GM08714 (cell line): ENCODE data around the gene RAE1.

Experiments
- H3K4me3 ChIP-seq: fragments of 200-500 bp; sonication (Bioruptor generic); 2 replicates; pipeline ENCODE4 v1.5.1; 2014; ENCODE audit warnings: mild to moderate bottlenecking, low read length, inconsistent platforms
- ZNF274 ChIP-seq: IDR thresholded peaks from 2 replicates; pipeline ENCODE4 v1.6.1; 2012; ENCODE audit warnings: mild to moderate bottlenecking, low read depth, low read length

Gene RAE1

DNA sequence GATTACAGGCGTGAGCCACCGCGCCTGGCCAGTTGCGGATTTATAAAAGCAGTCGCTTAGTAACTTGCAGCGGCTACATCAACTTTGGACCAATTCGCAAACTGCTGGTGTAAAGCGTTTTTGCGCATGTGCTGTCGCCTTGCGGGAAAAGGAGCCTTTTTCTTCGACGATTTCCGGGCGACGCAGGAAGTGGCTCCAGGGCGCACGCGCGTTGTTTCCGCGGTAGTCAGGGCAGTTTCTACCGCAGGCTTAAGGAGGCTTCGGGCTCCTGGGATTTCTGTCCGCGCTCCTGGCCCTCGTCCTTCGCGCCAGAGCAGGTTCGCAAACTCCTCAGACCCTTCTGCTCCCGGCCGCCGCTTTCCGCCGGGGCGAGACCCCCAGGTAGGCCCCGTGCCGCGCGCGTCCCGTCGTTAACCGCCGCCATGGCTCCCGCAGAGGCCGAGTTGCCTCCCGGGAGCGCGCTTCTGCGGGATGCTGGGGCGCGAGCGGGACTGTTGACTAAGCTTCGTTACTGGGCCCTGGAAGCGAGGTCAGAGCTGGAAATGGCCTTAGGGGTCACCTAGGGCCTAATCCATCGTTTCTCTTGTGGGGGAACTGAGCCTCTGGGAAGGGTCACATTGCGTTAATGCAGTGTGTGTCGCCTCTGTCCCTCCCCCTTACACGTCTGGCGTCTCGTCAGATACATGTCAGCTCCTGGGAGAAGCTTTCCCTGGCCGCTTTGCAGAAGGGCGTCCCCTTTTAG is at the start of gene RAE1:
Gene RAE1, plus strand, starts transcription at position 214 of the 742 bp plus-strand sequence. CDS start 2,784 bp downstream, outside the sequence.
- peak within 1 kb of the TSS; percentile 89 for H3K4me3 ChIP-seq
- no peak for TF ChIP-seq ZNF274

DNA sequence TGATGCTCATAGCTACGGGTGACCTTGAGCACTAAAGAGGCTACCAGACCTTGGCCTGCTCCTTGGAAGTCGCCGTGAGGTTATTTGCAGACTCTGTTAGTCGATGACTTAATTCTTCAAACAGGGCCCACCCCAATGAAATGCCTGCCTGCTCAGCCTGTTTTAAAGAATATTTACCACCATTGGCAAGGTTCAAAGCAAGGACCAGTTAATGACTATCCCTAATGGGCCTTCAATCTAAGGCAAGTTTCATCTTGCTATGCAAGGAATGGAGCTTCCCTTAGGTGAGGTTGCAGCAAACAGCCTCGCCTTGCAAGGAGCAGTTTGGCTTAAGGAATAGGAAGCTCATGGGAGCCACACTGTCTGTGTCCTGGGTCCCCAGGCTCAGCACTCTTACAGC is 44.3 kb upstream of the RAE1 start:
- H3K4me3 ChIP-seq: no peak overlapping the region
- no peak for TF ChIP-seq ZNF274

DNA sequence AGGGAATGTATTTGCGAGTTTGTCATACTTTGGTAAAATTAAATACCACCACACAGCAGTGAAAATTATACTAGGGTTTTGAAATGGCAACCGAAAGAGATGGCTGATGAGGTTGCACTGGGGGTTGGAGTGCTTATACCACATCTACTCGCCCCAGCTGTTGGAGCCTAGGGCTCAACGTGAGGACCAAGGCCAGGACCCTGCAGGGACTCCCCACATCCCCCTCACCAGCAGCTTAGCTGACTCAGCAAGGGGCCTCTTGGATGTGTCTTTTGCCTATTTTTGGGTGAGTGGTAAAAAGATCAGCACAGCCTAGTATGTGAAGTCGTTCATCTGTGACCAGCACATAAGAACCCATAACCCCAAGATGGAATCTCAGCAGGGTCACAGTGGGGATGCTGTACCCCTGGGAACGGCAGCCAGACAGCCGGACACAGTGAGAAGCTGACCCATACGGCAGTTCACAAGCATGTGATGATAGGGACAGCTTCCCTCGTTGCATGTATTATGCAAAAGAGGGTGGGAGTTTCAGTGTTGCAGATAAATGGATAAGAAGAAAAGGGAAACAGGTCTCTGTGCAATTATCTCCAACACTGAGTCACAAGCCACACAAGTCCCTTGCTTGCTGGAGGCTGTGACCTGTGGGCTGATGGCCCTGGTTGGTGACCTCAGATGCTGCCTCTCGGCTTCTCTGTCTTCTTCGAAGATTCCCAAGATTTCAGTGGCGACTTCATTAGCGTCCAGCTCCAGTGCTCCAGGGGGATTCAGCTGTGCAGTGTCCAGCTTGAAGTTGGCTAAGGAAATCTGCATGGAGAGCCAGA is 42.4 kb upstream of the RAE1 start:
- no peak for TF ChIP-seq ZNF274

GRCh38 chr20:57309544-57310115 is 41.4 kb upstream of the RAE1 start:
- TF ChIP-seq ZNF274: no peak
- H3K4me3 ChIP-seq: no peak overlapping the region

More for the DNA sequence above, 42.4 kb upstream of the RAE1 start:
- no peak overlapping the region for H3K4me3 ChIP-seq

DNA sequence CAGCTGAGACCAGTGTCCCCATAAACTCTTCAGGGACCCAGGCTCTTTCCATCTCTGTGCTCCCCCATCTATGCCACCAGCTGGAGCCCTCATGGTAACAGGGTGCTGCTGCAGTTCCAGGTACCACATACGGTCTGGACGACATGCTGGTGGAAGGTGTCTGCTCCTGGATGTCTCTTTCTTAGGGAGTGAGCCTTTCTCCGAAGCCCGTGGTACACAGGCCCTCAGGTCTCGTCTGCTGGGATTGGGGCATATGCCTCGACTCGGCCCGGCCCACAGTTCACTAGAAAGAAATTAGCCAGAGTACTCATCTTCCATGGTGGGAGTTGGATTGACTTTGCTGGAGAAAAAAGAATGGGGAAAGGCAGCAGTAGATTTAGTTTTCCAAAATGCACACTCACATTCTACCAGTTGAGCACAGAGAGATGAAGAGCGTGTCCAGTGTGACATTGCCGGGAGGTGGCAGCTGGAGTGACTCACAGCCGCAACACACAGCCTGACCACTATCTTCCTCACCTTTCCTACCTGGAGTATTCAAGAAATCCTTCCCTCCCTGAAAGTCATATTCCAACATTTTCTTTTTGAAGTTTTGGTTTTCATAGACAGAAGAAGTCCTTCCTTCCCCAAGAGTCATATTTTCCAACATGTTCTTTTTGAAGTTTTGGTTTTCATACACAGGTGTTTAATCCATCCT is 40.1 kb upstream of the RAE1 start:
- H3K4me3 ChIP-seq: no peak overlapping the region
- no peak for TF ChIP-seq ZNF274

DNA sequence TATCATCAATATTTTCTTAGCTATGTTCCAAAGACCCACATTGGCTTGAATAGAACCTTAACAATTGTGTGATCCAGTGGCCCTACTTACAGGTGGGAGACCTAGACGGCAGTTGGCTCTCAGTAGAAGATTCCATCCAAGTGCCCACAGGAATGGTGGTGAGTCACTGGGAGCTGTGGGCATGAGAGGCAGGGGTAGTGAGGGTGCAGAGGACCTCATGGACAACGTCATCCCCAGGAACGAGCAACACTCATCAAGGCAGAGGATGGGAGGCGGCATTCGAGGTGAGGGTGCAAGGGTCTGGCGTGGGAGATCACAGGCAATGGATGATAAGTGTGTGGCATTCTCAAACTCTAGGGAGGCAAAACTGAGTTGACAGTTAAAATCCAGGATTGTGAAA is 38.9 kb upstream of the RAE1 start:
- no peak overlapping the region for H3K4me3 ChIP-seq
- no peak for TF ChIP-seq ZNF274

- no peak overlapping the region for H3K4me3 ChIP-seq
- no peak for TF ChIP-seq ZNF274
Measured at GRCh38 chr20:57313230-57313629, 37.8 kb upstream of the RAE1 start.

DNA sequence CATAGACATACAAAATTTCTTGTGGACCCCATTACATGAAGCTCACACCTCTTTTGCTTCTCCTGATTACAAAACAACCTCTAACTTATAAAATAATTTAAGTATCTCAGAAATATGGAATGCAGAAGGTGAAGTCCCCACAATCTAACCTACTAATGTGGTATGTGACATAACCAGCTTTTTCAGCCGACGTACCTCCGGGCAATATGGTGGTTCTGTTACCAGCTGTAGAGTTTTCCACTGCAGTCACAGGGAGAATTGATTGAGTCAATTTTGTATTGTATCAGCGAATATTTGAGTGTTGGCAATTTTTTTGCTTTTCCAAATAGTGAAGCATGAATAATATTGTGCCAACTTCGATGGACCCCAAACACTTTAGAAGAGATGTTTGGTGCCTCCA is 37.1 kb upstream of the RAE1 start:
- no peak for TF ChIP-seq ZNF274
- H3K4me3 ChIP-seq: no peak overlapping the region

- no peak overlapping the region for H3K4me3 ChIP-seq
- TF ChIP-seq ZNF274: no peak
Measured at GRCh38 chr20:57315083-57315975, 35.7 kb upstream of the RAE1 start.

- no peak overlapping the region for H3K4me3 ChIP-seq
- TF ChIP-seq ZNF274: no peak
Measured at GRCh38 chr20:57315976-57316480, 35.0 kb upstream of the RAE1 start.

- TF ChIP-seq ZNF274: no peak
- H3K4me3 ChIP-seq: no peak overlapping the region
Measured at GRCh38 chr20:57316795-57317201, 34.3 kb upstream of the RAE1 start.

- TF ChIP-seq ZNF274: no peak
- H3K4me3 ChIP-seq: no peak overlapping the region
Measured at GRCh38 chr20:57317316-57317788, 33.7 kb upstream of the RAE1 start.

DNA sequence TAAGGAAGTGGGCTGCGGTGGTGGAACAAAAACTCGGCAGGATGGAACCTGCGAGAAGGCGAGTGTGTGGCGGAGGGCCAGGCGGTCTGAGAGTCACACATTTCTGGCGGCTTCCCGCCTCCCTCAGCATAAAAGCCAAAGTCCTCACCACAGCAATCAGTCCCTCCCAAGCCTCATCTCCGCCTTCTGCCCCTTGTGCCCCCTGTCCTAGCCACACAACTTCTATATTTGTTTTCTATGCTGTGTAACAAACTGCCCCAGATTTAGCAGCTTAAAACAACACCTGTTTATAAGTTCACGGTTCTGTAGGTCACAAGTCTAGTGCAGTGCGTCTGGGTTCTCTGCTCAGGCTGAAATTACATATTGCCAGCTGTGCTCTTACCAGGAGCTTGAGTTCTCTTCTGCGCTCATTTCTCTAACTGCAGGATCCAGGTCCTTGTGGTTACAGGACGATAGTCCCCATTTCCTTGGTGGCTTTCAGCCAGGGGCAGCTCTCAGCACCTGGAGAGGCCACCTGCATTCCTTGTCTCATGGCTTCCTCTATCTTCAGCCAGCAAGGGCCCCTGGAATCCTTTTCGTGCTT is 33.2 kb upstream of the RAE1 start:
- TF ChIP-seq ZNF274: no peak
- no peak overlapping the region for H3K4me3 ChIP-seq

DNA sequence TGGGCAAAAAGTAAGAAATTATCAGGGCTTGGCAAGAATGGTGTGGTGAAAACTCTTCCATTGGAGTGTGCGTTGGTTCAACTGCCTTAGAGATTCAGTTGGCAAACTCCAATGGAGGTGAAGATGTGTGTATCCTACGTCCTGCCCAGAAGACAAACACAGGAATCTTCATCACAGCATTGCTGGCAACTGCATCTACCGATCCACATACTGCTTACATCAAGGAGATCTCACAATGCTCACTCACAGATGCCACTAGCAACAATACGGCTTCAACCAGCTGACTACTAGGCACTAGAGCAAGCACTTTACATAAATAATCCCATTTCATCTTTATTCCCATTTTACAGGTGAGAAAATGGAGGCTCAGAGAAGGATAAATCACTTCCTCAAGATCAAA is 31.5 kb upstream of the RAE1 start:
- no peak overlapping the region for H3K4me3 ChIP-seq
- TF ChIP-seq ZNF274: no peak
